Loucy (cell line): Measurements from ENCODE around the gene EFNB2.

Experiments
- EZH2phosphoT487 ChIP-seq: fragments of 200-600 bp; IDR thresholded peaks from 2 replicates; pipeline ENCODE4 v1.6.1; 2018; ENCODE audit warnings: antibody characterized with exemption, mild to moderate bottlenecking, moderate library complexity, borderline replicate concordance
- TF ChIP-seq, protein P1 (sequence below): fragments of 200-600 bp; sonication (generic); conservative IDR thresholded peaks from 2 replicates; pipeline ENCODE4 v1.5.1; 2014; ENCODE audit warnings: mild to moderate bottlenecking, antibody characterized with exemption, low read length

DNA sequence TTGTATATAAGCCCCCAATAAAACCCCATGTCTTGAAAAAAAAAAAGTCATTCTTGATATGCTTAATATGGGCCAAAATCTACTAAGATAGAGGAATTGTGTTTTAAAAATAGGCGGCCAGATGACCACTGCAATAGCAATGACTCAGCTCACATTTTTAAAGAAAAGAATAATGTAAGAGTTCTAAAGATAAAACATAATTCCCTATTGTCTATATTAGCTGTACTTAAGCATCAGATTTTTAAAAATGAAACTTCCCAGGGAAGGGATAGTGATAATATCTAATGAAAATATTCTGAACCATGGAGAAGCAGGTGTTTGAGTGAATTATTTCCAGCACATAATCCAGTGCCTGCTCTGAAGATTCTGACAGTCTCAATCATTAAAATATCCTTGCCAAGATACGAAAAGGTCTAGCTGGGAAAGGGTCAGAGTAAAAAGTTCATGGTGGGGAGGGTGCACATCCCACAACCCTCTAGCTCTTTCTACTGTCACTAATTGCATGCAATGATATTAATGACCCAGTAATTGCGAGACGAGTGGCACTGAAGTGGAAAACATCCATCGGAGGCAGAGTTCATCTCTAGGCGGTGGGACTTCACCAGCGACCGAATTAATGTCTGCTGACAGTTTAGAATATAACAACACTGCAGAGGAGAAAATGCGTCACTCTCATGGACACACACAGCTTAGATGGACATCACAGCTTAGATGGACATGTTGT, 31.6 kb downstream of the EFNB2 start:
- TF ChIP-seq, protein P1, sequence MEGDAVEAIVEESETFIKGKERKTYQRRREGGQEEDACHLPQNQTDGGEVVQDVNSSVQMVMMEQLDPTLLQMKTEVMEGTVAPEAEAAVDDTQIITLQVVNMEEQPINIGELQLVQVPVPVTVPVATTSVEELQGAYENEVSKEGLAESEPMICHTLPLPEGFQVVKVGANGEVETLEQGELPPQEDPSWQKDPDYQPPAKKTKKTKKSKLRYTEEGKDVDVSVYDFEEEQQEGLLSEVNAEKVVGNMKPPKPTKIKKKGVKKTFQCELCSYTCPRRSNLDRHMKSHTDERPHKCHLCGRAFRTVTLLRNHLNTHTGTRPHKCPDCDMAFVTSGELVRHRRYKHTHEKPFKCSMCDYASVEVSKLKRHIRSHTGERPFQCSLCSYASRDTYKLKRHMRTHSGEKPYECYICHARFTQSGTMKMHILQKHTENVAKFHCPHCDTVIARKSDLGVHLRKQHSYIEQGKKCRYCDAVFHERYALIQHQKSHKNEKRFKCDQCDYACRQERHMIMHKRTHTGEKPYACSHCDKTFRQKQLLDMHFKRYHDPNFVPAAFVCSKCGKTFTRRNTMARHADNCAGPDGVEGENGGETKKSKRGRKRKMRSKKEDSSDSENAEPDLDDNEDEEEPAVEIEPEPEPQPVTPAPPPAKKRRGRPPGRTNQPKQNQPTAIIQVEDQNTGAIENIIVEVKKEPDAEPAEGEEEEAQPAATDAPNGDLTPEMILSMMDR, result no peak
- no peak for TF ChIP-seq EZH2phosphoT487
